Measurements from ENCODE around the gene TEX29.

DNA sequence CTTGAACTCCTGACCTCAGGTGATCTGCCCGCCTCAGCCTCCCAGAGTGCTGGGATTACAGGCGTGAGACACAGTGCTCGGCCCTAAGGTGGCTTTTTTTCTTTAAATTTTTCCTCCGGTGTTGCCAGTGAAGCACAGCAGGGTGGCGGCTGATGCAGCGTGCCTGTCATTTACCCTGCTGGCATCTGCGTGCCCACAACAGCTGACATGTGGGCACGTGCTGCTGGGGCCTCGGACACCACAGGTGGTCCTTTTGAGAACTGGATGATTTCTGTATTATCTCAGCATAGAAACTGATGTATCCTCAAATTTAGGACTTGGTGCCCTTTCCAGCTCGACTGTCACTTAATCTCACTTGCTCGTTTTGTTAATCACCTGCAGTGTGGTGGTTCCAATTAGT, 31.2 kb upstream of the TEX29 start:
- TF ChIP-seq POLR2A (IDR thresholded peaks at IDR 0.05; ENCODE audit: low read length) (no peak), GATA1 (IDR thresholded peaks at IDR 0.05; ENCODE audit: low read depth, low read length) (no peak)

All from erythroblast (primary cell).